GM19193 (cell line): ENCODE measurements around the gene CREM.

Experiments used
- POLR2A ChIP-seq: IDR thresholded peaks from 4 replicates; pipeline ENCODE4 v1.6.1; 2011; ENCODE audit not compliant: insufficient read depth, insufficient read length; ENCODE audit errors: extremely low read depth

The CREM gene

GRCh38 chr10:35201234-35201633, 74.6 kb downstream of the CREM start:
- TF ChIP-seq POLR2A: no peak

GRCh38 chr10:35202050-35202449, 75.4 kb downstream of the CREM start:
- no peak for TF ChIP-seq POLR2A

- no peak for TF ChIP-seq POLR2A
These were observed 77.1 kb downstream of the CREM start for GRCh38 chr10:35203745-35204144.

- TF ChIP-seq POLR2A: no peak
These were observed 78.1 kb downstream of the CREM start for GRCh38 chr10:35204650-35205319.

GRCh38 chr10:35206274-35206673, 79.6 kb downstream of the CREM start:
- TF ChIP-seq POLR2A: no peak

- no peak for TF ChIP-seq POLR2A
These were observed 81.9 kb downstream of the CREM start for GRCh38 chr10:35208536-35208935.

- TF ChIP-seq POLR2A: no peak
These were observed 82.4 kb downstream of the CREM start for GRCh38 chr10:35208949-35209613.

- no peak for TF ChIP-seq POLR2A
These were observed 84.3 kb downstream of the CREM start for GRCh38 chr10:35210961-35211360.

- no peak for TF ChIP-seq POLR2A
These were observed 84.7 kb downstream of the CREM start for GRCh38 chr10:35211390-35211789.

GRCh38 chr10:35212856-35213255, 86.2 kb downstream of the CREM start:
- no peak for TF ChIP-seq POLR2A

GRCh38 chr10:35213699-35214098, 87.1 kb downstream of the CREM start:
- no peak for TF ChIP-seq POLR2A

- TF ChIP-seq POLR2A: no peak
These were observed 88.0 kb downstream of the CREM start for GRCh38 chr10:35214607-35215020.

GRCh38 chr10:35215107-35215506, 88.5 kb downstream of the CREM start:
- TF ChIP-seq POLR2A: no peak

- TF ChIP-seq POLR2A: no peak
These were observed 89.8 kb downstream of the CREM start for GRCh38 chr10:35216303-35216905.

GRCh38 chr10:35217455-35217854, 90.8 kb downstream of the CREM start:
- no peak for TF ChIP-seq POLR2A
